Measurements from ENCODE around the gene RUSC1.
"Not testable (repeated sequence)": the region's sequence is repeated elsewhere in the genome, so short reads cannot be mapped to it uniquely, and the experiment has no call there.

The RUSC1 gene

GRCh38 chr1:155287987-155288543, 32.6 kb upstream of the RUSC1 start:
- no peak for TF ChIP-seq CTCF (IDR thresholded peaks at IDR 0.05; ENCODE audit: borderline replicate concordance, insufficient read depth, low read depth, low read length)
- H3K4me3 ChIP-seq (ENCODE audit: low read depth, low read length) = no peak overlapping the region

- not testable (repeated sequence) for H3K4me3 ChIP-seq (ENCODE audit: low read depth, low read length)
These were observed 29.7 kb upstream of the RUSC1 start for GRCh38 chr1:155291006-155291405.

- no peak for TF ChIP-seq CTCF (IDR thresholded peaks at IDR 0.05; ENCODE audit: borderline replicate concordance, insufficient read depth, low read depth, low read length)
These were observed 27.5 kb upstream of the RUSC1 start for GRCh38 chr1:155293086-155293749.

GRCh38 chr1:155294520-155295182, 26.0 kb upstream of the RUSC1 start:
- H3K4me3 ChIP-seq (ENCODE audit: low read depth, low read length) = no peak overlapping the region
- no peak for TF ChIP-seq CTCF (IDR thresholded peaks at IDR 0.05; ENCODE audit: borderline replicate concordance, insufficient read depth, low read depth, low read length)

More at GRCh38 chr1:155293086-155293749, 27.5 kb upstream of the RUSC1 start:
- no peak overlapping the region for H3K4me3 ChIP-seq (ENCODE audit: low read depth, low read length)

- no peak for TF ChIP-seq CTCF (IDR thresholded peaks at IDR 0.05; ENCODE audit: borderline replicate concordance, insufficient read depth, low read depth, low read length)
- no peak overlapping the region for H3K4me3 ChIP-seq (ENCODE audit: low read depth, low read length)
These were observed 25.3 kb upstream of the RUSC1 start for GRCh38 chr1:155295183-155295941.

- TF ChIP-seq CTCF (IDR thresholded peaks at IDR 0.05; ENCODE audit: borderline replicate concordance, insufficient read depth, low read depth, low read length) = no peak
- H3K4me3 ChIP-seq (ENCODE audit: low read depth, low read length) = no peak overlapping the region
These were observed 24.8 kb upstream of the RUSC1 start for GRCh38 chr1:155295942-155296267.

GRCh38 chr1:155296661-155297060, 24.0 kb upstream of the RUSC1 start:
- no peak for TF ChIP-seq CTCF (IDR thresholded peaks at IDR 0.05; ENCODE audit: borderline replicate concordance, insufficient read depth, low read depth, low read length)
- H3K4me3 ChIP-seq (ENCODE audit: low read depth, low read length) = no peak overlapping the region
